IMR-90 (cell line): ENCODE results near the gene ZNF782. TPM values are rescaled to one million over a fixed set of nuclear protein-coding genes. Genes with fewer than 3 reads are reported as not detected.

Experiments used
- ATAC-seq: fragments of 200-7000 bp; cut with Tn5 transposase; 2 replicates; pipeline ENCODE4 v1.9.1; 2020; ENCODE audit warnings: low read depth, mild to moderate bottlenecking, moderate library complexity
- BruUV-seq: library from RNA; stranded (reverse); fragments of 400-500 nt; replicated peaks from 2 replicates; lab custom pipeline; 2021; lab: Mats Ljungman, UMichigan
- CTCF ChIA-PET: fragments of 300-600 bp; formaldehyde crosslinking; extraction: SDS; loops from one replicate; lab custom pipeline; 2021; ENCODE audit warnings: antibody characterized with exemption; lab: Yijun Ruan, JAX
- POLR2A ChIA-PET: fragments of 300-600 bp; sonication (Branson Sonifier 250); formaldehyde crosslinking; loops from one replicate; lab custom pipeline; 2022; ENCODE audit warnings: antibody characterized with exemption; ENCODE audit not compliant: unreplicated experiment; lab: Charles Lee
- DNase-seq: peaks from one replicate; pipeline ENCODE4 v3.0.0; 2013
- H2AFZ ChIP-seq: replicated peaks from 2 replicates; pipeline ENCODE3; 2013; ENCODE audit warnings: low read length, mild to moderate bottlenecking; ENCODE audit not compliant: poor library complexity
- H2AK5ac ChIP-seq: 2 replicates; pipeline ENCODE4 v1.6.1; 2013; ENCODE audit warnings: low read depth, low read length, inconsistent platforms
- H2AK9ac ChIP-seq: replicated peaks from 2 replicates; pipeline ENCODE3; 2013; ENCODE audit warnings: mild to moderate bottlenecking, low read depth, low read length, moderate library complexity; ENCODE audit not compliant: poor library complexity
- H2BK120ac ChIP-seq: 2 replicates; pipeline ENCODE4 v1.6.1; 2013; ENCODE audit warnings: low read depth, low read length, inconsistent platforms
- H2BK15ac ChIP-seq: 3 replicates; pipeline ENCODE4 v1.6.1; 2013; ENCODE audit warnings: low read depth, low read length, inconsistent platforms
- H2BK20ac ChIP-seq: 2 replicates; pipeline ENCODE4 v1.6.1; 2013; ENCODE audit warnings: low read depth, mild to moderate bottlenecking, inconsistent platforms, low read length, moderate library complexity
- H2BK5ac ChIP-seq: 2 replicates; pipeline ENCODE4 v1.6.1; 2013; ENCODE audit warnings: mild to moderate bottlenecking, low read depth, low read length, inconsistent platforms; ENCODE audit not compliant: poor library complexity, severe bottlenecking
- H3K14ac ChIP-seq: replicated peaks from 2 replicates; pipeline ENCODE4 v1.6.1; 2013; ENCODE audit warnings: low read depth, low read length, inconsistent platforms
- H3K18ac ChIP-seq: 2 replicates; pipeline ENCODE4 v1.6.1; 2013; ENCODE audit warnings: low read depth, low read length, control low read depth
- H3K23ac ChIP-seq: 2 replicates; pipeline ENCODE4 v1.6.1; 2013; ENCODE audit warnings: low read depth, low read length, inconsistent platforms
- H3K27ac ChIP-seq: 2 replicates; pipeline ENCODE4 v1.5.1; 2013; ENCODE audit warnings: mild to moderate bottlenecking, control low read depth, low read length; ENCODE audit not compliant: insufficient read depth
- H3K27me3 ChIP-seq: 2 replicates; pipeline ENCODE4 v1.6.1; 2013; ENCODE audit warnings: low read length; ENCODE audit not compliant: control insufficient read depth, insufficient read depth
- H3K36me3 ChIP-seq: 2 replicates; pipeline ENCODE4 v1.6.1; 2013; ENCODE audit warnings: low read length, mixed read lengths; ENCODE audit not compliant: control insufficient read depth, insufficient read depth
- H3K4ac ChIP-seq: 2 replicates; pipeline ENCODE4 v1.6.1; 2013; ENCODE audit warnings: low read depth, low read length, inconsistent platforms
- H3K4me1 ChIP-seq: 2 replicates; pipeline ENCODE4 v1.6.1; 2013; ENCODE audit warnings: low read length, mixed read lengths; ENCODE audit not compliant: control insufficient read depth, insufficient read depth
- H3K4me2 ChIP-seq: 2 replicates; pipeline ENCODE4 v1.6.1; 2013; ENCODE audit warnings: low read depth, mild to moderate bottlenecking, control low read depth, low read length, moderate library complexity
- H3K4me3 ChIP-seq: 2 replicates; pipeline ENCODE4 v1.5.1; 2013; ENCODE audit warnings: low read depth, mild to moderate bottlenecking, control low read depth, low read length, moderate library complexity; ENCODE audit not compliant: insufficient read depth
- H3K56ac ChIP-seq: 2 replicates; pipeline ENCODE4 v1.6.1; 2013; ENCODE audit warnings: low read length, inconsistent platforms; ENCODE audit not compliant: insufficient read depth; ENCODE audit errors: extremely low read depth
- H3K79me1 ChIP-seq, 2 experiments: 2 replicates each; pipeline ENCODE4 v1.6.1; 2013; ENCODE audit warnings: low read length in 2 of 2, inconsistent platforms in 1 of 2, low read depth in 1 of 2
- H3K9ac ChIP-seq: 2 replicates; pipeline ENCODE4 v1.6.1; 2013; ENCODE audit warnings: low read depth, low read length, control low read depth
- H3K9me1 ChIP-seq: 2 replicates; pipeline ENCODE4 v1.6.1; 2013; ENCODE audit warnings: low read length, inconsistent platforms; ENCODE audit not compliant: insufficient read depth
- H3K9me3 ChIP-seq: 2 replicates; pipeline ENCODE4 v1.6.1; 2013; ENCODE audit warnings: low read length; ENCODE audit not compliant: control insufficient read depth, insufficient read depth
- H4K20me1 ChIP-seq: 2 replicates; pipeline ENCODE4 v1.6.1; 2013; ENCODE audit warnings: low read length, inconsistent platforms; ENCODE audit not compliant: insufficient read depth
- H4K5ac ChIP-seq: 2 replicates; pipeline ENCODE4 v1.6.1; 2013; ENCODE audit warnings: mild to moderate bottlenecking, low read depth, low read length, control low read depth
- H4K8ac ChIP-seq, 2 experiments: 2 replicates each; pipeline ENCODE4 v1.6.1; 2013; ENCODE audit warnings: low read depth in 2 of 2, low read length in 2 of 2, control low read depth in 1 of 2, inconsistent platforms in 1 of 2
- H4K91ac ChIP-seq: 2 replicates; pipeline ENCODE4 v1.6.1; 2013; ENCODE audit warnings: low read depth, low read length, inconsistent platforms; ENCODE audit not compliant: insufficient read depth
- BHLHE40 ChIP-seq: fragments of 150-350 bp; IDR thresholded peaks from 2 replicates; pipeline ENCODE4 v1.6.1; 2016; ENCODE audit warnings: mild to moderate bottlenecking, low read depth, low read length
- CHD1 ChIP-seq: IDR thresholded peaks from 2 replicates; pipeline ENCODE4 v1.6.1; 2012; ENCODE audit warnings: low read depth, low read length, improper control_type of control experiment
- CTCF ChIP-seq: conservative IDR thresholded peaks from 2 replicates; pipeline ENCODE4 v1.5.1; 2012; ENCODE audit warnings: mild to moderate bottlenecking, low read depth, low read length, improper control_type of control experiment
- MAFK ChIP-seq: IDR thresholded peaks from 2 replicates; pipeline ENCODE4 v1.6.1; 2012; ENCODE audit warnings: low read depth, low read length, improper control_type of control experiment
- MXI1 ChIP-seq: IDR thresholded peaks from 2 replicates; pipeline ENCODE4 v1.6.1; 2012; ENCODE audit warnings: low read depth, mild to moderate bottlenecking, low read length, moderate library complexity, borderline replicate concordance
- NFE2L2 ChIP-seq: fragments of 150-350 bp; IDR thresholded peaks from 2 replicates; pipeline ENCODE4 v1.6.1; 2016; ENCODE audit warnings: low read depth, mild to moderate bottlenecking, low read length
- RCOR1 ChIP-seq: IDR thresholded peaks from 2 replicates; pipeline ENCODE4 v1.6.1; 2012; ENCODE audit warnings: mild to moderate bottlenecking, low read length, improper control_type of control experiment; ENCODE audit not compliant: insufficient replicate concordance
- RFX5 ChIP-seq: IDR thresholded peaks from 2 replicates; pipeline ENCODE4 v1.8.0; 2012; ENCODE audit warnings: low read depth, mild to moderate bottlenecking, low read length, moderate library complexity
- SMC3 ChIP-seq: fragments of 150-350 bp; IDR thresholded peaks from 2 replicates; pipeline ENCODE4 v1.6.1; 2016; ENCODE audit warnings: low read depth, mild to moderate bottlenecking, antibody characterized with exemption, low read length, moderate library complexity
- WGBS, 2 experiments: methylation state at CpG; one replicate each; pipeline versions ENCODE4 v1.1.5 to v1.1.7; 2013; ENCODE audit warnings: missing lambda C conversion rate in 2 of 2; ENCODE audit not compliant: insufficient read length in 1 of 2; ENCODE audit errors: extremely low coverage in 2 of 2; 5-methylcytosine and 5-hydroxymethylcytosine counted together
- dilution Hi-C: fragments of 300-500 bp; cut with HindIII; formaldehyde crosslinking; loops from one replicate; pipeline ENCODE4 v1.14.3; 2018; ENCODE audit warnings: low sequenced_read_pairs; ENCODE audit not compliant: unreplicated experiment
- in situ Hi-C: fragments of 300-500 bp; cut with MboI; formaldehyde crosslinking; loops from 3 replicates; pipeline ENCODE4 v1.14.3; 2019; ENCODE audit warnings: low sequenced_read_pairs, inconsistent platforms, mixed read lengths
- intact Hi-C: fragments of 100-400 bp; cut with micrococcal nuclease; formaldehyde crosslinking; loops from 2 replicates; pipeline ENCODE4 v1.10.0; 2022
- polyA plus RNA-seq, 3 experiments: library from polyadenylated mRNA; depleted of rRNA; stranded (reverse); fragments of >200 nt; gene quantifications; 2 replicates each; pipeline ENCODE4 v1.2.3, GENCODE V29; 2012; ENCODE audit warnings: low replicate concordance in 1 of 3
- total RNA-seq: library from RNA; depleted of rRNA; stranded (reverse); fragments of >200 nt; gene quantifications from 2 replicates; pipeline ENCODE4 v1.2.3, GENCODE V29; 2012
- TF ChIP-seq, protein P1 (sequence below): fragments of 150-350 bp; IDR thresholded peaks from 2 replicates; pipeline ENCODE4 v1.6.1; 2017; ENCODE audit warnings: mild to moderate bottlenecking, antibody characterized with exemption, low read length, low read depth

Gene ZNF782
- total and polyA plus RNA-seq, 2 of the 4 experiments (the other 2 are of a cell fraction): 0.86 to 4.3 TPM

GRCh38 chr9:96844040-96844439 lies 10.3 kb downstream of the ZNF782 start:
- BruUV-seq: no TSS peak
- no peak for TF ChIP-seq RFX5
- TF ChIP-seq RCOR1: no peak
- TF ChIP-seq MAFK: no peak
- no peak for TF ChIP-seq NFE2L2
- TF ChIP-seq SMC3: no peak
- TF ChIP-seq MXI1: no peak
- no peak for TF ChIP-seq CHD1
- TF ChIP-seq, protein P1, sequence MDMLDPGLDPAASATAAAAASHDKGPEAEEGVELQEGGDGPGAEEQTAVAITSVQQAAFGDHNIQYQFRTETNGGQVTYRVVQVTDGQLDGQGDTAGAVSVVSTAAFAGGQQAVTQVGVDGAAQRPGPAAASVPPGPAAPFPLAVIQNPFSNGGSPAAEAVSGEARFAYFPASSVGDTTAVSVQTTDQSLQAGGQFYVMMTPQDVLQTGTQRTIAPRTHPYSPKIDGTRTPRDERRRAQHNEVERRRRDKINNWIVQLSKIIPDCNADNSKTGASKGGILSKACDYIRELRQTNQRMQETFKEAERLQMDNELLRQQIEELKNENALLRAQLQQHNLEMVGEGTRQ: no peak
- no peak for TF ChIP-seq CTCF
- TF ChIP-seq BHLHE40: no peak
- Histone ChIP-seq H2BK20ac (no peak overlapping the region), H3K27ac (no peak overlapping the region), H4K8ac (no peak overlapping the region), H3K4ac (no peak overlapping the region), H2BK5ac (no peak overlapping the region), H3K18ac (no peak overlapping the region), H3K9me3 (peaks cover 2% of the 10 kb centered on the region), H2BK15ac (no peak overlapping the region), H3K9me1 (no peaks in the 10 kb centered on the region), H3K79me1 (peaks cover 0 to 5% of the 10 kb centered on the region in 2 experiments; a peak in 2 of 4 replicates), H3K4me3 (no peak overlapping the region), H3K36me3 (no peaks in the 10 kb centered on the region; the same call in 1 of the 2 replicates), H3K4me1 (no peaks in the 10 kb centered on the region), H4K20me1 (no peaks in the 10 kb centered on the region), H4K5ac (no peak overlapping the region), H2AK9ac (no peak overlapping the region), H3K9ac (no peak overlapping the region), H3K23ac (no peak overlapping the region), H3K27me3 (no peaks in the 10 kb centered on the region), H2AK5ac (no peak overlapping the region), H4K91ac (no peak overlapping the region), H2AFZ (no peak overlapping the region), H3K4me2 (no peak overlapping the region), H3K14ac (no peak overlapping the region), H2BK120ac (no peak overlapping the region), H3K56ac (no peak overlapping the region)
- ChIA-PET POLR2A (no interaction called here), CTCF (no interaction called here)
- DNase-seq: no peak
- intact Hi-C loops (no loop called here), dilution Hi-C loops (no loop called here), in situ Hi-C loops (no loop called here)
- WGBS, 2 experiments: no CpG with 5 or more reads among the region's 2 CpGs
- ATAC-seq: no peak
